Stimulated activated CD8-positive, alpha-beta memory T cell treated with anti-CD3 and anti-CD28 coated beads, Interleukin-7, amount 100 ng/mL, for 4 hours (primary cell): Measurements from ENCODE around the gene SLC13A3.

Source experiments
- DNase-seq, 2 donors: peaks; one replicate each; pipeline ENCODE4 v3.0.0-alpha.2; 2020; ENCODE audit warnings: low read depth in 2 of 2

SLC13A3 gene, protein sequence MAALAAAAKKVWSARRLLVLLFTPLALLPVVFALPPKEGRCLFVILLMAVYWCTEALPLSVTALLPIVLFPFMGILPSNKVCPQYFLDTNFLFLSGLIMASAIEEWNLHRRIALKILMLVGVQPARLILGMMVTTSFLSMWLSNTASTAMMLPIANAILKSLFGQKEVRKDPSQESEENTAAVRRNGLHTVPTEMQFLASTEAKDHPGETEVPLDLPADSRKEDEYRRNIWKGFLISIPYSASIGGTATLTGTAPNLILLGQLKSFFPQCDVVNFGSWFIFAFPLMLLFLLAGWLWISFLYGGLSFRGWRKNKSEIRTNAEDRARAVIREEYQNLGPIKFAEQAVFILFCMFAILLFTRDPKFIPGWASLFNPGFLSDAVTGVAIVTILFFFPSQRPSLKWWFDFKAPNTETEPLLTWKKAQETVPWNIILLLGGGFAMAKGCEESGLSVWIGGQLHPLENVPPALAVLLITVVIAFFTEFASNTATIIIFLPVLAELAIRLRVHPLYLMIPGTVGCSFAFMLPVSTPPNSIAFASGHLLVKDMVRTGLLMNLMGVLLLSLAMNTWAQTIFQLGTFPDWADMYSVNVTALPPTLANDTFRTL

DNA sequence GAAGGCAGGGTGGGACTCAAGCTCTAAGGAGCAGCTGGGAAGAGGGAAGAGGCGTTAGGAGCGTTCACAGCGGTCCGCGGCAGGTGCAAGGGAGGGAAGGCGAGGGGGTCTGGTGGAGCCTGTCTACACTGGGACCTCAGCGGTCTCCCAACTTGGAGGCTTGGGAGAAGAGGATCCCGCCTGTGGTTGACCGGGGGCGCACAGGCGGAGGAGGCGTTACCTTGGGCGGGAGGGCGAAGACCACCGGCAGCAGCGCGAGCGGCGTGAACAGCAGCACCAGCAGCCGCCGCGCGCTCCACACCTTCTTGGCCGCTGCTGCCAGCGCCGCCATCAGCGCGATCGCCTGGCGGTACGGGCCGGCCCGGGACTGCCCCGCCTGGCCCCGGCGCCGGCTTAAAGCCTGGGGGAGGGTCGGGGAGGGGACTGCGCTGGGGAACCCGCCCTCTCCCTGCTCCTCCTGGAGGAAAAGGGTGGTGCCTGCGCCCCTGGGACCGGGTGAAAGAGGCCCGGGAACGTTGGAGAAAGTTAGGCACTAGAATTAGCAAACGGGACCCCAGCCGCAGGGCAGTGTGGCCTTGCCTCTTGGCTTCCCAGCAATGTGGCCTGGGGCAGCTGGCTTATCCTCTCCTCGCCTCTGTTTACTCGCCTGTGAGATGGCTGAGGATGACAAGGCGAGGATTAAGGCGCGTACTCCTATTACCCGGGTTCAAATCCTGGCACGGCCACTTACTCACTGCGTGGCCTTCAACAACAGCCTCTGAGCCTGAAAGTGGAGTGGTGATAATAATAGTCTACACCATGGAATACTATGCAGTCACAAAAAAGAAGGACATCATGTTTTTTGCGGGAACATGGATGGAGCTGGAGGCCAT is at the start of gene SLC13A3:
Gene SLC13A3, minus strand, starts transcription at position 369 of the 872 bp plus-strand sequence. Its CDS starts 38 bp downstream, at position 331.
- no peak for DNase-seq

DNA sequence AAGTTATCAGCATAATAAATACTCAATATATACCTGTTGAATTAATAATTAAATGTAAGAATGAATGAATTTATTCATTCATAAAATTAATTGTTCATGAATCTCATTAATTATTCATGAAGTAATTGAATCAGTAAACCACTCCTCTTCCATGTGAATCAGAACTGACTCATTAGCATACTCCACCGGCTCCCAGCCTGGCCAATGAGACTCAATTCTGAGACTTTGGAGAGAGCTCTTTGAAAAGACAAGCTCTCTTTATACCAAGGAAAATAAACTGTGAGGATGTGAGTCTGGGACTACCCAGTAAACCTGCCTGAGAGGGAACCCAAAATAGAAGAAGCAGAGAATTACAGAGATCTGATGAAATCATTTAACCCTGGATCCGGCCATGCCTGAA is 49.8 kb upstream of the SLC13A3 start:
- no peak for DNase-seq

DNA sequence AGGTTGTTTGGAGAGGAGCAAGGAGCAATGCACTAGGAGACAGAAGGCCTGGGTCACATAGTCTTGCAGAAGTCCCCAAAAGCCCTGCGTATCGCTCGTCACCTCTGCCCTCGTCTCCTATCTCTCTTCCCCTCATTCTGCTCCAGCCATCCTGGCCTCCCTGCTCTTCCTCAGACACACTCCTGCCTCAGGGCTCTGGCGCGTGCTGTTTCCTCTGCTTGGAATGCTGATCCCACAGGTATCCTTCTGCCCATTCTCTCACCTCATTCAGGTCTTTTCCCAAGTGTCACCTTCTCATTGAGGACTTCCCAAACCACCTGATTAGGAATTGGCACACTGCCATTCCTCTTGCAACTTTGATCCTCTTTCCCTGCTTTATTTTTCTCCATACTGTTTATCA is 49.2 kb upstream of the SLC13A3 start:
- no peak for DNase-seq

DNA sequence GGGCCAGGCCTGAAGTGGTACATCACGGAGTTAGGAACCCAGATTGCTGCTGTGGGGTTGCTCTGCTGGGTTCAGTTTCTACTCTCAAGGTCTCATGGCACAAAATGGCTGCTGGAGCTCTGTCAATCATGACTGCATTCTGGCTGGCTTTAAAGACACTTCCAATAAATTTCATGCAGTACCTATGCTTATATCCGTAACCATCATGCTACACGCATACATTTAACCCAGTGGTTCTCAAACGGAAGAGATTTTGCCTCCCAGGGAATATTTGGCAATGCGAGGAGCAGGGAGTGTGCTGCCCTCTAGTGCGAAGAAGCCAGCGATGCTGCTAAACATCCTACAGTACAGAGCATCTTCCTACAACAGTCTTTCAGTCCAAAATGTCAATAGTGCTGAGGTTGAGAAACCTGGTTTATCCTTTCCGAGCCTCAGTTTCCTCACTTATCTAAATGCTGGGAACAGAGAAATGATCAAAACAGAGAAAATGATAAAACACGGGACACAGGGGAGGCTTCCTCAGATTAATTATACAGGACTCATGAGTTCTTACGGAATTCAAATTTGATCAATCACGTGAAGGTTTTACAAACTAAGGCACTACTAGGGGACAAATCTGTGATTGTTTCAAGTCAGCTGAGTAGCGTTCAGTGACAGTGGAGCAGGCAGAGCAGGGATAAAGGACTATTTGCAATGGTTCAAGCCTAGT is 48.5 kb upstream of the SLC13A3 start:
- no peak for DNase-seq

DNA sequence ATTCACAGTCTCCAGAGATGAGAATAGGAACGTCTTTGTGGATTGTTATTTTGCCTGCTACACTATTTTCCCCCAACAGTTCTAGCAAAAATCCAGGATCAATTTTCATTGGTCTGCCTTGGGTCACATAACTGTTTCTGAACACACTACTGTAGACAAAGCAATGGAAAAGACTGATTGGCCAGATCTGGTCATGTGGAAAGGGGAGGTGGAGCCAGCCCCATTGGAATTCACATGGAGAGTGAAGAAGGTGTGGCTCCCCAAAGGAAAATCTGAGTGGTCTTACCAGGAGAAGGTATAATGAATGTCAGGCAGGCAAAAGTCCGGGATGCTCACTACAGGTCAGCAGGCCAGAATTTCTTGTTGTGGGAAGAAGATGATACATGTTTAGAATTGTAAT is 47.5 kb upstream of the SLC13A3 start:
- DNase-seq = no peak

DNA sequence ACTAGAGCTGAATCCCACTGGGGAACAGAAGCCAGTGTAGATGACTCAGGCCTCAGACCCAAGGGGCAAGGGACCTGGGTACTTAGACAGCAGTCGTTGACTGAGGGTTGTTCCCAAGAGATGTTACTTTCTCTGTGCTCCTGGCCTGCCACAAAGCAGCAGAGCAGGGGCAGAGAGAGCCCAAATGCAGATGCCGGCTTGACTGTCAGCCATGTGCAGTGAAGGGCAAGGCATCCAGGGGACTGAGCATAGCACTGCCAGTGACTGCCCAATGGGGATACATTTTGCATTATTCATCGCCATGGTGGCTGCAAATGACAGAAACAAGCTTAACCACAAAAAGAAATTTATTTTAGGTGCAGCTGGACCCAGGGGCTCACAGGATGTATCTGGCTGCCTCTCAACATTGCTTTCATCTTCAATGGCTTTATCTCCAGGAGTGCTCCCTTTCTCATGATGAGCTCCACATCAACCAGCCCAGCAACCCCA is 45.6 kb upstream of the SLC13A3 start:
- DNase-seq = no peak

DNA sequence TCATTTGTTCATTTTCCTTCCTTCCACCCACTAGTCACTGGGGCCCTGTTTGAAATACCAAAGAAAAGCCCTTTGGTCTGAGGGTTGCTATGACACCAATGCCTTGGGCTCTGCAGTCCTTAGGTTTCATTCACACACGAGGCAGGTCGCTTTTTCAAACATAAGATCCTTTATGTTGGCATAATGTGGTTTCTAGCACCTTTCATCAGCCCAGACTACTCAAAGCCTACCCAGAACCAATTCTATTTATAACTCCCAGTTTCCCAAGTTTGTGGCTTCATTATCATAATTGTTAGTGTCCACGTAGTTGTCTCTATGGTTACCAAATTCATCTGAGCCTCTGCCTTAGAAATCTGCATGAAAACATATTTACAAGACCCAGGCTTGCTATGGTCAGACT is 44.6 kb upstream of the SLC13A3 start:
- no peak for DNase-seq

DNA sequence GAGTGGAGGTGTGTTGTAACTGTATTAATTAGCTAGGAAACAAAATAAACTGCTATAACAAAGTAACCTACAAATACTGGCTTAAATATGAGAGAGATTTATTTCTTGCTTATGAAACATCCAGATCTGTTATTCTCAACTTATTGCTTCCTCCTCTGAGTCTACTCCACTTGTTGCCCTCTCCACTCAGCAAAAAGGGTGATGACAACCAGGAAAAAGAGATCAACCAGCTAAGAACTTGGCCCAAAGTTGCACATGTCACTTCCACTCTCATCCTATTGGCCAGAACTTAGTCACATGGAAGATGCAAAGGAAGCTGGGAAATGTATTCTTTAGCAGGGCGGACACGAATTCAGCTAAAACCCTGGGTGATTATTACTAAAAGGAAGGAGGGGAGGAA is 43.2 kb upstream of the SLC13A3 start:
- no peak for DNase-seq

DNA sequence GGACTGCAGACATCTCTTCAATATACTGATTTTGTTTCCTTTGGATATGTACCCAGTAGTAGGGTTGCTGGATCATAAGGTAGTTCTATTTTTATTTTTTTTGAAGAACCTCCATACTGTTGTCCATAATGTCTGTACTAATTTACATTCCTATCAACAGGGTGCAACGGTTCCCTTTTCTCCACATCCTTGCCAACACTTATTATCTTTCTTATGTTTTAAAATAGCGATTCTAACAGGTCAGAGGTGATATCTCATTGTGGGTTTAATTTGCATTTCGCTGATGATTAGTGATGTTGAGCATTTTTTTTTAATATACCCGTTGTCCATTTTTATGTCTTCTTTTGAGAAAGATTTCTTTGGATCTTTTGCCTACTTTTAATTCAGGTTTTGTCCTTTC is 39.9 kb upstream of the SLC13A3 start:
- DNase-seq = no peak

DNA sequence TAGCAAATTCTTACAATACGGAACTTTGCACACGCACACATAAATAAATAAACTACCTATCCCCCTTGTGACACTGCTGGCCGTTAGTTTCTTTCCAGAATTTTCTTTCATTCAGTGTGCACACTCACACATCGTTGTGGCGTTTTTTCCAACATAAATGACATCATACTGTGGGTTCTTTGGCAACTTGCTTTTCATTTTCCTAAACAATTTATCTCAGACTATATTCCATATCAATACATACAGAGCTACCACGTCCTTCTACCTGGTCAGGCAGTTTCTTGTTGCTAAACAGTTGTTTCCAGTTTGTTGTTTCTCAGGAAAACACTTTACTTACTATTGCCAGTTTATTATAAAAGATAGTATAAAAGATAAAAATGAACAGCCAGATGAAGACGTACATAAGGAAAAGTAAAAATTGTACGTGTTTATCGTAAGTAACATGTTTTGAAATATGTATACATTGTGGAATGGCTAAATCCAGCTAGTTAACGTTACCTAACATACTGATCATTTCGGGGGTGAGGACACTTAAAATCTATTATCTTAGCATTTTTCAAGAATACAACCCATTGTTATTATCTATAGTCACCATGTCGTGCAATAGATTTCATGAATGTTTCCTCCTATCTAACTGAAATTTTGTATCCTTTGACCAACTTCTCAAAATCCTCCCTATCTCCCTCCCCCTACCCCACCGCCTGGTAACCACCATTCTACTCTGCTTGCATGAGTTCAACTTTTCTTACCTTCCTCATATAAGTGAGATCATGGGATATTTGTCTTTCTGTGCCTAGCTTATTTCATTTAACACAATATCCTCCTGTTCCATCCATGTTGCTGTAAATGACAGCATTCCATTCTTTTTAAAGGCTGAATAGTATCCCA is 39.2 kb upstream of the SLC13A3 start:
- no peak for DNase-seq

DNA sequence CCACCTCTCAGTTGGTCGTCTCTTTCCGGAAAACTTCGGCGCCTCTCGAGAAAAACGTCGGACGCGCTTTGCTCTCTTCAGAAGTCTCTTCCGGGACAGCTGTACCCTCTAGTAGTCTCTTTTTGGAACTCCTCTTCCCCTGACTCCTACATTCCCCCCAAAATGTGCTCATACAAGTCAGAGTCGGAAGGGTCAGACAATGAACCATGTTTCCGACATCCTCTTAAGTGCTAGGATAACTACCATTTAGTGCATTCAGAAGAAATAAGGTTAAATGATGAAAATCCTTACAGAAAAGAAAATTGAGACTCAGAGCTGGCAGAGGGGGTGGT is 38.5 kb upstream of the SLC13A3 start:
- no peak for DNase-seq

DNA sequence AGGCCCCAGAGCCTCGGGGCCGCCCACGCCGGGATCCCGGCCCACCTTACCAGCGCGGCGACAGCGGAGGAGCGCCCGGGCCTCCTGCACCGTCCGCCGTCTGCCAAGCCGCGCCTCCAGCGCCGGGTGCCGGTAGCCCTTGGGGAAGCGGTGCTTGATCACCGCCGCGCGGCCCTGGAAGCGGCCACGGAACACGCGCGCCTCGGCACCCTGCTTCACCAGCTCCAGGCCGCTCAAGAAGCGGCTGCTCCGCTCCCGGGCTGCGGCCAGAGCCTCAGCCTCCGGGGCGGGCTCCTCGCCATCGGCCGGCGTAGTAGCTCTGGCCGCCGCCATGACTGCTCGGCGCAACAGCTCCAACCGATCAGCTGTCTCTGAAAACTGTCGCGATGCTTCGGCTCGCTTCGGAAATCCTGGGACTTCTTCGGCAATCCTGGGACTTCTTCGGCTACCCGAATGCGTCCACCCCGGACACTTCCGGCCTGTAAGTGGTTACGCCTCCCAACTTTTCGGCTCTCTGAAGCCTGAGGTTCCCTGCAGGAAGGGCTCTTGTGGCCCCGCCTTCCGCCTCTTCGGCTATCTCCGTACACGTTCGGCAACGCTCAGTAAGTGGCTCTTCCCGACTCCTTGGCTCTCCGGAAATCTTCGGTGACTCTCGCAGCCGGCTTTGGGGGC is 38.0 kb upstream of the SLC13A3 start, which contains the start of gene TP53RK:
Gene TP53RK, minus strand, starts transcription at position 363 of the 672 bp plus-strand sequence. Its CDS starts 30 bp downstream, at position 333.
- peak; percentile 91 to 94 for DNase-seq

DNA sequence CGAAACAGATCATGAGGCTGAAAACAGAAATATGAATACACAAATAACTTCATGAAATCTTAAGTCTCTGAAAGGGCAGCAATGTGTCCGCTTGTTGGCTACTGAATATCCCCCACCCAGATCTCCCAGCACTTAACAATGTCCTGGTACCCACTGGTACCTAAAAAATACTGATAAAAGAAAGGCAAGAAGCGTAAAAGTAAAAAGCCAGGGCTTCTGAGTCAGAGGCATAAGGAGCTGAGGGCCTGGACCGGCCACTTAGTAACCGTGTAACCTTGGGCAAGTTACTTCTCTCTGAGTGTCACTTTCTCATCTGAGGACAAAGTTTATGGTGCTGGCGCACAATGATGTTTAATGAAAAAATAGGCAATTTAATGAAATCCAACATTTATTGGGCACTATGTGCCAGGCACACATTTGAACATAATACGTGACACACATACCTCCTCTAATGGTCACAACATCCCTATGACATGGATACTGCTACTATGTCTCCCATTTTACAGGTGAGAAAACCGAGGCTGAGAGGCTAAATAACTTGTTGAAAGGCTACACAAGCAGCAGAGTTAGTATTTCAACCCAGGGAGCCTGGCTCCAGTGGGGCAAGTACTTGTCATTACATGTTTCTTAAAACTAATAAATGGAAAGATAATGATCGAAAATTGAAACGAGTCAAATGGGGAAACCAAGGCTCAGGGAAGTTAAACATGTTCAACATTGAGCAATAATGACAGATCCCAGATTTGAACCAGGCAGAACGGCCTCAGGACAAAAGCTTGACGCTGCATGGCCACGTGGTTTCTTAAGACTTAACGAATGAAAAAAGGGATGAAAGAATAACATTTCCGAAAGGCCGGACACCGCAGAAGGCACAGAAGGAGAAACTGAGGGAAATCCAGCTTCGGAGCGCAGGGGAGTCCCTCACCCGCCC is 37.2 kb upstream of the SLC13A3 start:
- DNase-seq = no peak

DNA sequence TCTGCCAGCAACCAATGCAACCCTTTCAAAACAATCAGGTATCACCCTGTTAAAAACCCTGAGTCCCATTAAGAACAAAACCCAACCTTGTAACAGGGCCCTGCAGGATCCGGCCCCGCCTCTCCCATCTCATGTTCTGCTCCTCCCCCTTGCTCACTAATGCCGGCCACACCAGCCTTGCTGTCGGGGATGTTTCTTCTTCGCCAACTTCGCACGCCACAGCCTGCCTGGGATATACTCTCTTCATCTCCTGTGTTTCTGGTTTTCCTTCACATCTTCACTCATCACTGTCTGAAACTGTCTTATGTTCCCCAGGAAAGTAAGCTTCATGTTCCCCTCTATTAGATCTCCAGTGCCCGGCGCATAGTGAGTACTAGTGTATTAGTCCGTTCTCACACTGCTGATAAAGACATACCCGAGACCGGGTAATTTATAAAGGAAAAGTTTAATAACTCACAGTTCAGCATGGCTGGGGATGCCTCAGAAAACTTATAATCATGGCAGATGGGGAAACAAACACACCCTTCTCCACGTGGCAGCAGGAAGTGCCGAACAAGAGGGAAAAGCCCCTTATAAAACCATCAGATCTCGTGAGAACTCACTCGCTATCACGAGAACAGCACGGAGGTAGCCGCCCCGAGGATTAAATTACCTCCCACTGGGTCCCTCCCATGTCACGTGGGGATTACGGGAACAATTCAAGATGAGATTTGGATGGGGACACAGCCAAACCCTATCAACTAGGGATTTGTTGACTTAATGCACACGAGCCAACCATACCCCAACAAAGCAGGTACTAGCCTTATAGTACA is 32.9 kb upstream of the SLC13A3 start:
- DNase-seq = no peak

DNA sequence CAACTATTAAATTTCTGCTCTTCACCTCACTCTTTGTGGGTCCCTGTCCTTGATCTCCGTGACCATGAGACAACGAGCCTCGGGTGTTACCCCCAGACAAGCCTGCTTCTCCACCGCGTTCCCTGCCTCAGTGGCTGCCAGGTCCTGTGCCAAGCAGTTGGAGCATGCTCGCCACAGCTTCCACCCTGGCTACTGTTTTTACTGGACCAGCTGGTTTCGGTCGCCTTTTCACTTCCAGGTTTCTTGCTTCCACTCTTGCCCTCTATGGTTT is 32.3 kb upstream of the SLC13A3 start:
- no peak for DNase-seq

DNA sequence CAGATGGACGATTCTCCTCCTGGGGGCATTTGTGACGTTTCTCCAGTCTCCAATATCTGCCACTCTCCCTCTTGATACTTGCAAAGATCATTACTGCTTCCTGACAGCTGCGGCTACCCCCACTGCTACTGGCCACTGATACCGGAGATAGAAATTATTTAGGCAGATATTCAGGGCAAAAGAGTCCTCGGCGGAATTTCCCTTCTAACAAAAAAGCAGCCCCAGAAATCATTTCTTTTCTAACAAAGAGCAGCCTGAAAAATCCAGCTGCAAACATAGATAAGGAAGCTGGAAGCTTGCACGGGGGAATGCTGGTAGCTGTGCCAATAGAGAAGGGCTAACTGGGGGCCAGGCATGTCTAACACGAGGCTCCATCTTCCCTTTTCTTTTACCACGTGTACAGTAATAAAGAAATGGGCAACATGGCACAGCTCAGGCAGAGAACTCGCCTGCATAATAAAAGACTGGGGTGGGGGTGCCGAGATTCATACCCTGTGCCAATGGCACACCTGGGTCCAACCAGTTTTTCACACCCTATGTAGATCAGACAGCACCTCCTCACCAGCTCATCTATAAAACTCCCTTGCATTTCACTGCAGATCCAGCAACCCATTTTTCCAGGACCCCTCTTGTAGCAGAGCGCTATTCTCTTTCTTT is 31.9 kb upstream of the SLC13A3 start:
- no peak for DNase-seq

DNA sequence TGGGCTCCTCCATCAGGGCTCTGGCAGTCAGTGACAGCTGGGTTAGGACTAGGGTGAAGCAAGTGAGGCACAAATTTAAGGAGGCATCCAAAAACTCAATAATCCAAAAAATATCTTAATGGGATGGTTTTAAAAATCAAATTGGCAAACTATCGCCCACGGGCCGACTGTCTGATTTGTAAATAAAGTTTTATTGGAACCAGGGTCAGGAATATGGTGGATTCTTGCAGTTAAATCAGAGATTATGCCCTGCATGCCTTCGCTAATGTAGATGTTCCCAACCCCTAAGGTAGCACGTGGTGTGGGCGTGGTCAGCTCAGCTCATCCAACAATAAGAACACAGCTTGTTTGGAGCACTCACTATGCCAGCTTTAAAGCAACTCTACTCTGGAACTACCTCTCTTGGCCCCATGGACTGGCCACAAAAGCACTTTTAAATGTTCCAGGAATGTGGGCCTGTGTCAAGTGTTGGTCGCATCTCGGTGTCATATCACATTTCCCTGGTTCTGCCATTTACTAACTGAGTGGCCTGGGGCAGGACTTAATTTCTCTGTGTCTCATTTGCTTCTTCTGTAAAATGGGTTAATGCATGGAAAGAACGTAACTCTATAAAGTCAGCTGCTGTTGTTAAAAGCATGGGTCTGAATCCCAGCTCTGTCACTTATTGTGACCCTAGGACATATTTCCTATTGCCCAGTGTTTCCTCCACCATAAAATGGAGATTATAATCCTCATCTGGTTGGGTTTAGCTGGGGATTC is 31.0 kb upstream of the SLC13A3 start:
- no peak for DNase-seq
